GM18870 (cell line): Measurements from ENCODE around the gene SPRED2.

Experiments
- ATAC-seq: cut with Tn5 transposase; IDR thresholded peaks from one replicate; pipeline ENCODE4 v1.9.1; 2021; ENCODE audit warnings: moderate library complexity; ENCODE audit not compliant: unreplicated experiment

Gene SPRED2

GRCh38 chr2:65369980-65370379 is 62.4 kb downstream of the SPRED2 start:
- no peak for ATAC-seq

GRCh38 chr2:65369574-65369973 is 62.8 kb downstream of the SPRED2 start:
- no peak for ATAC-seq

DNA sequence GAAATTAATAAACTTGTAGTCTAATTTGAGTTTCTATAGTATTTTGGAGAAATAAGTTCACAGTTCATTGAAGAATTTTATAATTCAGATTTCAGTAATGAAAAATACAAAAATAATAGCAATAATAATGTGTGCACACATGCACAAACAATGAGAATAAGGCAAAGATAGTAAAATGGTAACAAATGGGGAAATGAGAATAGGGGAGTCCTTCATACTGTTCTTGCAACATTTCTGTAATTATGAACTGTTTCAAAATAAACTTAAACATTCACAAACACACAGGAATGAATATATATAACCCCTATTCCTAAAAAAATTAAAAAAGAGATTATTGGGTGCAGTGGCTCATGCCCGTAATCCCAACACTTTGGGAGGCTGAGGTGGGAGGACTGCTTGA is 63.9 kb downstream of the SPRED2 start:
- no peak for ATAC-seq

GRCh38 chr2:65367524-65367923 is 64.9 kb downstream of the SPRED2 start:
- no peak for ATAC-seq

DNA sequence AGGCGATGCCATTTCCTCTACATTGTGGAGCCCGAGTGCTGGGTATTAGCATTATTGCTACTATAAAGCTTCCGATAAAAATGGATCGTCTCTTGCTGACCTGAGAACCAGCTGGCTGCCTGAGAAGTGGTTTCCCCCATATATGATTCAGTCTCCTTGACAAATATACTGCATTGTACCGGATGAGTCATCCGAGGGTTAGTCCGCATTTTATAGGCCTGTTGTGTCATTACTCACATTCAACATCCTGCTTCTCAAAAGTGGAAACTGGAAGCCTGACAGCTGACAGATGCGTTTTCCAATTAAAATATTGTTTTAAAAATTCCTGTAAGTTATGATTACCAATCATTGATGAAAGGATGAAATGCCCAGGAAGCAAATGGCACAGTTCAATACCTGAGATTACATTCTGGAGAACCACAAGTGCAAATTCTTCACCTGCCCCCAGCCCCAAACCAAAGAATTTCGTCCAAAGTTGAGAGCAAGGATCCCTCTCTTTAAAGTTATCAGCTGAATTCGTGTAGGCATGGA is 65.7 kb downstream of the SPRED2 start:
- peak; percentile 60 for ATAC-seq

DNA sequence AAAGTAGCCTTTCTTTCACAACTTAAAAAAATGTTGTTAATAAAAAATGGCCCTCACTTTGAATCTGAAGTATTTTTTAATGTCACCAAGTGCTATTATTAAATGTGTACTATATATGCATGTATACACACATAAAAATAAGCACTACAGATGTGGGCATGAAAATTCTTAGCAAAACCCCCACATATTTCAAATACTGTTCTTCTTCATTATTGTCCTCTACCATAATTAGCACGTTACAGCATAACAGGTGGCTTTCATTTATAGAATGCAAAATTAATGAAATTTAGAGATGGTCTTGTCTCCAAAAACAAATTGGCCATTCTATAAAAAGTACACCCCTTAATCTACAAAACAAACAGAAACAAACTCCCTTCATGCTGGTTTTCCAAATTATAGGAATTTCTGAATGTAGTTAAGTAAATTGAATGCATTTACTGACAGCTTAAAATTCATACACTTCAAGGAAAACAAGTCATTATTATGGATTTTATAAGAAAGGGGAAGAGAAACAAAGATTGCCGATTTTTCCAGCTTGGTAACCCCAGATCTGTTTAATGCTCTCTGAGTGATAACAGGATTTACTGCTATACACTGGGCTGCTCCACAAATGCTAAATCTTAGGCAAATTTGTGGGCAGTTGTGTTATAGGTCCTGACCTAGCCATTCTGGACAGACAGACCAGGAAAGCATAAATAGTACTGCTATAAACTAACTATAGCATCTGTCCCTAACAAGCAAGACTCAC is 67.2 kb downstream of the SPRED2 start:
- ATAC-seq = no peak

DNA sequence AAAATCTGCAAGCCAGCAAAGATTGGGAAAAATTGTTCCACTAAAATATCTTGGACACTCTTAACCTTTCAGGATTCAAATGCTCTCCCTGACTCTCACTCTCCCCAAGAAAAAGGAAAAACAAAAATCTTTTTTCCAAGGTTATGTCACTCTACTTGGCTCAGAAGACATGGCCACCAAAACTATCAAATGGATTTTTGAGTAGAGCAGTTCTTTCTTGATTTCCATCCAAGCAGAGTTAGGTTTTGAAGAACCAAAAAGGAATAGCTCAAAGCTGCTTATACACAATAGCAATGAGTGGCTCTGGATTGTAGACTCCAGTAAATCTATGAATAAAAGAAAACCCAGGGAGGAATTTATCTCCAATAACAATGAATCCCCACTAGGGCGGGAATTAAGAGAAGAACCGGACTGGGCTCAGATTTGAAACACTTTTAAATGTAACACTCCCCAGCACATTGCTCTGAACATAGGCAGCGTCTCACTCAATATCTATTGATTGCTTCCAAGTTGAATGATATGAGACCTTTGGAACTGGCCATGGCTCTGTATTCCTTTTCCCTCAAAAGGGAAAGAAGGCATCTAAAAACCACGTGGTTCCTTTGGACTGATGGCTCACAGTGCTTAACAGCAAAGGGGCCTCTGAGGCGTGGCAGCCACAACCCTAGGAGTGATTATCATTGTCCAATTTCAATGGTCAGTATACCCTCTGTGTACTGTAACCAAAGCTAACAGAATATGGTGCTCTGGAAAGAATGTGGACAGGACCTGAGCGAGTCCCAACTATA is 68.3 kb downstream of the SPRED2 start:
- no peak for ATAC-seq

DNA sequence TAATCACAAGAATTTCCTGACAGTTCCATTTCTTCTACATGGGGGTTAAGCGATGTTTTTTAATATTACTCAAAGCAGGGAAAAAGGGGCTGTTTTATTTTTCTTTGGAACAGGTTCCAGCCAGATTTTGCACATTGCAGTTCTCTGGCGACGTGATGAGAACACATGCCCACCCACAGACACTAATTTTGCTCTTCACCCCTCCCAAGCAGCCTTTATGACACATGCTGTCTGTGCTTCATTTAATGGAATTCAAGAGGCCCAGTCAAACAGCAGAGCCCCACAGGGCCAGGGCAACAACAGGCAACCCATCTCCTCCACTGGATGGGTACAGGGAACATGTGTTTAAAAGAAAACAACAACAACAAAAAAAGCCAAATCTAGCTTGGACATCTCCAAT is 70.8 kb downstream of the SPRED2 start:
- ATAC-seq = no peak

DNA sequence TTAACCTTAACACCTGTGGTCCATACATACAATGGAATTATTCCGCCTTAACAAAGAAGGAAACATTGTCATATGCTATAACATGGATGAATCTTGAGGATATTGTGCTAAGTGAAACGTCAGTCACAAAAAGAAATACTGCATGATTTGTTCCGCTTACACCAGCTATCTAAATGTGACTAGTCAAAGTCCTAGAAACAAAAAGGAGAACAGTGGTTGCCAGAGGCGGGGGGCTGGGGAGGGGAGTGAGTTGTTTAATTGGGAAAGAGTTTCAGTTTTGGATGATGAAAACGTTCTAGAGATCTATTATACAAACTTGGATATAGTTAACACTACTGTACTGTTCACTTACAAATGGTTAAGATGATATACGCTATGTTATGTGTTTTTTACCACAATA is 72.0 kb downstream of the SPRED2 start:
- no peak for ATAC-seq

DNA sequence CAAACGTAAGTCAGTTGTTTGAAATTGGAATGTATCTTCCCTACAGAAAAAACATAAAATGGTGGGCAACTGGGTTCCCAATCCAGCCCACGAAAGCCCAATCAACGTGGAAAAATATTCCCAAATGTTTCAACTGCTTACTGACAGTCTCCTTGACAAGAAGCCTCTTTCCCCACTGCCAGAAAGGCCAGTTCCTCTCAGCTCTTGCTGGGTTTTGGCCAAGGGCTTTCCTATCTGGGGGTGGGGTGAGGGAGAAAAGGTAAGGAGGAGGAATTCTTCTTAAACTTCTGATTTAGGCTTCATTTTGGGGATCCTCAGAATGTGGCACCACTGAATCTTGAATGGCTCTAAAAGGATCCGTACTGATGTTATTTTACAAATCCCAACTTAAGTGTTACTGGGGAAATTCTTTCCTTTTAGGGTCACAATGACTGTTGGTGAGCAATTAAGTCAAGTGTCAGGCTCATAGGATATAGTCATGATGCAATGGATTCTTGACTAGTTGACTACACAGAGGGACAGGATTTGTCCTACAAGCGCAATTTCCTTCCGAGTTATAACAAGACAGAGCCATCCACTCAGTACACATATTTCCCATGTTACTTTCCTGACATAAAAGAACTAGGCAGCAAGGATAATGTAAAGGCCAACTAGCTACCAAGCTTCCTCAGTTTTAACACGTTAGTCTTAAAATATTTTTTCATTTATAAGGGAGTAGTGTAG is 73.6 kb downstream of the SPRED2 start:
- ATAC-seq = no peak

- ATAC-seq = peak; percentile 90
Observed at GRCh38 chr2:65357959-65358294, 74.5 kb downstream of the SPRED2 start.

DNA sequence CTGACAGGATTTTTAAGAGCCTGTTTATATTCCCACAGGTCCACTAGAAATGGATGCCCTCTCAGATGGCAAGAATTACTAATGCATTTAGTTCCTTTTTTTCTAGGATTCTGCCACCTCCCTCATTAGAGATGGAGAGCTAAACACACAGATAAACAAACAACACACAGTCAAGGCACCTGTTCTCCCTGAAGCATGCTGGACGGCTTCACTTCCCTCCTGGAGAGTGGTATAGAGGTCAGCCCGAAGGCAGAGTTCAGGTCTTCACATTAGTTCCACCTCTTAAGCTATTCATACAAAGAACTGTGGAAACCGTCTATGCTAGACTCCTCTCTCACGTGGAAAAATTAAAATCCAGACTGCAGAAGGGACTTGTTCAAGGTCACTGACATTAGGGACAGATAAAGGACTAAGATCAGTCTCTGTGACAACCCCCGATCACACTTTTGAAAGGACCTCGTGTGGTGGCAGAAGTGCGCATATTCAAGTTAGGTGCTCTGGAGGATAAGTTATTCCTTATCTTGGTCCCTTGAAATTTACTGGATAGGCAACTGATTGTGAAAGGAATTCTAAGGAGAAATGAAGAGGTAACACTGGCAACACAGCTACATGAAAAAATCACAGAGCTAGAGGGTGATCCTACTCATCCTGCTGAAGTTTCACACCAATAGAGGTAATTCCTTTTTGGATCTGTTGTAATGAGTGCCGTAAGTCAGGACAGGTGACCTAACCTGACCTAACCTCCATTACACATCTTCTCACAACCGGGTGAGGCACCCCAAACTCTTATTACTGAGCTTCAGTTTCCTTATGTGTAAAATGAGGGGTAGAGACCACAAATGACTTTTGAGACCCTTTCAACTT is 75.1 kb downstream of the SPRED2 start:
- ATAC-seq = peak; percentile 41

DNA sequence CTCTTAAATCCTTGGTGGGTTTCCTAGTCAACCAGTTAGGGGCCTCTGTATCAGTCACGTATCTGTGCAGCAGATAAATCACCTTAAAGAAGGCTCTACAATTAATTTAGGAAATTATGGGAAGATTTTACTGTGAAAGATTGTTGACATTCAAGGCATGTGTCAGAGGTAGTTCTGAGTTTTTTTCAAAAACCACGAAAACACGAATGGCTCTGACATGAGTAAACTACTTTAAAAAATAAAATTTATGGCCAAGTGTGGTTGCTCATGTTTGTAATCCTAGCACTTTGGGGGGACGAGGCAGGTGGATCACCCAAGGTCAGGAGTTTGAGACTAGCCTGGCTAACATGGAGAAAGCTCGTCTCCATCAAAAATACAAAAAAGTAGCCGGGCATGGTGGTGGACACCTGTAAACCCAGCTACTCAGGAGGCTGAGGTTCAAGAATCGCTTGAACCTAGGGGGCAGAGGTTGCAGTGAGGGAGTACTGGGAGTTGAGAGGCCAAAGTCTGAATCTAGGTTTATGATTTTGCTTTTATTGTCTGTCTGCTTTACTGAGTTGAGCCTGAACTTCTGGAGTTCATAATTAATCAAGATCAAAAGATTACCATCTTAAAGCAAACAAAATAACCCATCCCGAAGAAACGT is 77.1 kb downstream of the SPRED2 start:
- ATAC-seq = no peak

DNA sequence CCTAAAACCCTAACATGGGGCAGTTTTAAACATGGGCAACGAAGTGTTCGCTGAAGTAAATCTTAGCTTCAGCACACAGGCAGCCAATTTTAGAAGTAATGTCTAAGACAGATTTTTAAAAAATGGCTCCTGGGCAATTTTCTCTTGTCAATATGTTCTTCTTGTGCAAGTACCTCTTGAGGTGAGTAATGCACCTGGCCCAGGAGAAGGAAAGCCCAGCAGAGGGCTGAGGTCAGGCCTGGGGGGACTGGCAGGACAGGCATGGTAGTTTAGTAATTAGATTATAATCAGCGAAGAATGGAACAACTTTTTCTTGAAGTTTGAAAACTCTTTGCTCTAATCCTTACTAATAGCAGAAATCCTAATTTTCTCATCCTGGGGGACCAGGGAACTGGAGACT is 77.6 kb downstream of the SPRED2 start:
- no peak for ATAC-seq

DNA sequence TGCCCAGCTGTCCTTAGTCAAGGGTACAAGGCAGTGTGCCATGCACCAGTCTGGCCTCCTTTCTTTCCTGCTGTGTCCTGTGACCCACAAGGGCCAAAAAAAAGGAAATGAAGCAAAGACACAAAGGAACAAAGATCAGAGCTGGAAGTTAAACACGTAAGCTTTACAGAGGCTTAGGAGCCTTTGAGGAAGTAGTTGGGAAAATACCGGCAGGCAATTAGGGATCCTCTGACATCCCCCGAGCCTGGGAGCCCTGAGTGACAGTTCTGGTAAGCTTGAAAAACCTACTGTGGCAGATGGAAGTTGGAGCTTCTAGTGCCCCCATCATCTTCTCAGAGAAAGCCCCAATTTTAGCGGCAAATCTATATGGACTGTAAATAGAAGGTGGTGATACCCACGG is 78.5 kb downstream of the SPRED2 start:
- ATAC-seq = no peak

DNA sequence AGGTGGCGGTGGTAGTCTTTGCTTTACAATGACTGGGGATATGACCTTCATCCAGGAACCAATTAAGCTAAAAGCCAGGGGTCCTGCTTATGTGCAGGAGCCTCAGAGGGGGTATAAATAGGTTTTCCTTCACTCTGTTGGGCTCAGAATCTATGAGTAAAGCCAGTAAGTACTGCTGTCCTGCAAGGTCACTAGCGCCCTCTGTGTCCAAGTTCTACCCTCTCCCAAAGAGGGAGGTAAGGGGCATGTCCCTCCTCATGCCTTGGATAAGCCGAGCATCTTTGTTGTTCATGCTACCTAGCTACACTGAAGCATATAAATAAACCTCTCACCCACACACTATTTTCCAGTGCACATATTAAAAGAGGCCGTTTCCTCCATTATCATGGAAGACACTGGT is 79.4 kb downstream of the SPRED2 start:
- no peak for ATAC-seq

- ATAC-seq = no peak
Observed at GRCh38 chr2:65351948-65352595, 80.3 kb downstream of the SPRED2 start.

GRCh38 chr2:65351234-65351947 is 81.0 kb downstream of the SPRED2 start:
- ATAC-seq = no peak

DNA sequence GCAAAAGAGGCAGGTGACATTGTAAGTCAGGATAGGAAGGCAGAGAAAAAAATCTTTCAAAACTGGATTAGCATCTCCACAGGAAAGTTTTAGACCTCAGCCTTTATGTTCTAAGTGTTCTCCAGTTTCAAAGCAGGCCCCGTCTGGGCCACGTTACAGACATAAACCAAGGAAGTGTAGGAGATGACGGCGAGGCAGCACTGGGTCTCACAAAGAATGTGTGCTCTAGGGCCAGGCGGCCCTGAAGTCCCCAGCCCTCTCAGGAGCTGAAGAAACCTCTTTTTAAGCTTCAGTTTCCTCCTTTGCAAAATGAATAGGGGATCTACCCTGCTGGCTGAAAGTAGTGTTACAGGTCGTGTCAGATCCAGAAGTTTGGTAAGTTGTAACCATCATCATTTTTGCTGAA is 81.7 kb downstream of the SPRED2 start:
- ATAC-seq = no peak
